GM23338 (cell line): ENCODE results near the gene AFAP1L1. TPM values are rescaled to one million over a fixed set of nuclear protein-coding genes. Genes with fewer than 3 reads are reported as not detected.

Source experiments
- ATAC-seq: fragments of 200-7000 bp; cut with Tn5 transposase; 3 replicates; pipeline ENCODE4 v1.9.1; 2020
- DNase-seq: peaks from one replicate; pipeline ENCODE4 v3.0.0-alpha.2; 2015; ENCODE audit warnings: low spot score
- H2AFZ ChIP-seq: fragments of 200-600 bp; sonication (generic); 2 replicates; pipeline ENCODE4 v1.8.0; 2016; ENCODE audit warnings: antibody characterized with exemption, mild to moderate bottlenecking, moderate library complexity
- H3F3A ChIP-seq: fragments of 200-600 bp; sonication (generic); replicated peaks from 2 replicates; pipeline ENCODE4 v1.8.0; 2017; ENCODE audit warnings: antibody characterized with exemption, mixed run types, low read depth
- H3K27ac ChIP-seq: fragments of 200-600 bp; sonication (generic); 2 replicates; pipeline ENCODE4 v1.6.1; 2016; ENCODE audit warnings: low read depth
- H3K27me3 ChIP-seq: fragments of 200-600 bp; sonication (generic); 2 replicates; pipeline ENCODE4 v1.8.0; 2016; ENCODE audit warnings: mild to moderate bottlenecking, mixed run types, moderate library complexity; ENCODE audit not compliant: insufficient read depth
- H3K36me3 ChIP-seq: fragments of 200-600 bp; sonication (generic); 2 replicates; pipeline ENCODE4 v1.8.0; 2016; ENCODE audit warnings: mild to moderate bottlenecking; ENCODE audit not compliant: insufficient read depth
- H3K4me1 ChIP-seq: fragments of 200-600 bp; sonication (generic); 2 replicates; pipeline ENCODE4 v1.8.0; 2016; ENCODE audit warnings: mild to moderate bottlenecking, moderate library complexity; ENCODE audit not compliant: insufficient read depth
- H3K4me2 ChIP-seq: fragments of 200-600 bp; sonication (generic); 2 replicates; pipeline ENCODE4 v1.7.1; 2017; ENCODE audit warnings: mixed run types
- H3K4me3 ChIP-seq: fragments of 200-600 bp; sonication (generic); 2 replicates; pipeline ENCODE4 v1.6.1; 2016; ENCODE audit warnings: mixed run types
- H3K79me2 ChIP-seq: fragments of 200-600 bp; sonication (generic); replicated peaks from 2 replicates; pipeline ENCODE4 v1.8.0; 2017; ENCODE audit warnings: mild to moderate bottlenecking; ENCODE audit not compliant: insufficient read depth
- H3K9me2 ChIP-seq: fragments of 200-600 bp; sonication (generic); 2 replicates; pipeline ENCODE4 v1.8.0; 2017; ENCODE audit not compliant: insufficient read depth
- H4K20me1 ChIP-seq: fragments of 200-600 bp; sonication (generic); replicated peaks from 2 replicates; pipeline ENCODE4 v1.8.0; 2017; ENCODE audit warnings: mild to moderate bottlenecking; ENCODE audit not compliant: insufficient read depth
- H3K27ac Mint-ChIP-seq: 2 replicates; pipeline ENCODE4 v1.8.0; 2020; ENCODE audit warnings: inconsistent platforms, mild to moderate bottlenecking, moderate library complexity, mixed read lengths
- H3K27me3 Mint-ChIP-seq: 3 replicates; pipeline ENCODE4 v1.8.0; 2022; ENCODE audit warnings: low read depth, mild to moderate bottlenecking, moderate library complexity, mixed read lengths, inconsistent platforms; ENCODE audit not compliant: insufficient read depth, poor library complexity
- H3K36me3 Mint-ChIP-seq: 3 replicates; pipeline ENCODE4 v1.8.0; 2021; ENCODE audit warnings: low read depth, mild to moderate bottlenecking, inconsistent platforms, moderate library complexity, mixed read lengths
- H3K4me1 Mint-ChIP-seq: 3 replicates; pipeline ENCODE4 v1.8.0; 2020; ENCODE audit warnings: mild to moderate bottlenecking, inconsistent platforms, mixed read lengths
- H3K4me3 Mint-ChIP-seq: 3 replicates; pipeline ENCODE4 v1.8.0; 2021; ENCODE audit warnings: moderate library complexity, mild to moderate bottlenecking, inconsistent platforms, mixed read lengths
- H3K9me3 Mint-ChIP-seq: 3 replicates; pipeline ENCODE4 v1.8.0; 2020; ENCODE audit warnings: moderate library complexity, mild to moderate bottlenecking, inconsistent platforms, mixed read lengths
- EZH2phosphoT487 ChIP-seq: fragments of 200-600 bp; sonication (generic); IDR thresholded peaks from one replicate; pipeline ENCODE4 v1.8.1; 2018; ENCODE audit warnings: antibody characterized with exemption; ENCODE audit not compliant: unreplicated experiment
- NANOG ChIP-seq: IDR thresholded peaks from 2 replicates; pipeline ENCODE4 v1.6.1; 2016; ENCODE audit warnings: antibody characterized with exemption, borderline replicate concordance
- STAT1 ChIP-seq: IDR thresholded peaks from one replicate; pipeline ENCODE4 v1.6.1; 2016; ENCODE audit warnings: antibody characterized with exemption; ENCODE audit not compliant: unreplicated experiment
- ZNF114 ChIP-seq: fragments of 250-450 bp; sonication (Bioruptor Pico); IDR thresholded peaks from 2 replicates; pipeline ENCODE4 v1.5.0; 2020; ENCODE audit warnings: mild to moderate bottlenecking, moderate library complexity
- ZNF331 ChIP-seq: fragments of 250-450 bp; sonication (Bioruptor Pico); IDR thresholded peaks from 2 replicates; pipeline ENCODE4 v1.5.0; 2020; ENCODE audit warnings: low read depth, mild to moderate bottlenecking, moderate library complexity
- polyA plus RNA-seq: library from polyadenylated mRNA; unstranded; fragments of >200 nt; fragmentation: Nextera tagmentation; extraction: Ambion mirVana; gene quantifications from 2 replicates; pipeline ENCODE4 v1.2.1, GENCODE V29; 2016
- total RNA-seq: library from RNA; depleted of rRNA; stranded (reverse); fragments of >200 nt; shearing (Covaris generic); gene quantifications from 2 replicates; pipeline ENCODE4 v1.2.3, GENCODE V29; 2014
- TF ChIP-seq, protein P1 (sequence below), 2 experiments: fragments of 200-600 bp in 1 of 2; sonication (generic) in 1 of 2; conservative IDR thresholded peaks; 2 replicates each; pipeline versions ENCODE4 v1.5.1 to v1.6.1; 2016 to 2017; ENCODE audit warnings: antibody characterized with exemption in 2 of 2, low read depth in 2 of 2, mild to moderate bottlenecking in 2 of 2, moderate library complexity in 1 of 2
- TF ChIP-seq, protein P2 (sequence below): IDR thresholded peaks from 2 replicates; pipeline ENCODE4 v1.6.1; 2016; ENCODE audit warnings: antibody characterized with exemption

AFAP1L1 gene
- total and polyA plus RNA-seq, 2 experiments from 2014 or later = 3.2 to 5.7 TPM

DNA sequence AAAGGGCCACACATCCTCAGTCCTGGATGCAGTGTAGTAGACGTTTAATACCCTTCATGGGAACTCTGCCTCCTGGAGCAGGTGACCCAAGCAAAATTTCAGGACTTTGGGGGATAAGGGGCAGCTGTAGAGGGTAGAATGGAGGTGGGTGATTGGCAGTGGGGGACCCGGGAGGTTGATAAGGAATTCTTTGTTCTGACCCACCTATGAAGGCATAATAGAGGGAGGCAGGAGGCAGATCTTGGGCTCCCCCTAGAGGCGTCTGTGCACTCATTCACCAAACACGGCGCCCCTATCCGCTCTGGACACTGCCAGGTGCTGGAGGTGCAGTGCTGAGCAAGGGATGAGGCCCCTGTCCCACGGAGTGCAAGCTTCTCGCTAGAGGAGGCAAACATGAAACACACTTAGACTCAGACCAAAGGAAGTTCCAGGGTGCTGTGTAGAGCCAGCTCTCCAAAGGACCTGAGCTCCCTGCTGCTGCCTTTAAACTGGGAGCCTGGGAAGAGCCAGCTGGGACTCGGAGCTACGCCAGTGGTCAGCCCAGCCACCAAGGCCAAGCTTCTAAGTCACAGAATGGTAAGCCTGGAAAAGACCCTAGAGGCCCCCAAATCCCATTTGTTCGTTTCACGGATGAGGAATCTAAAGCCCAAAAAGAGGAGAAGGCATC, 99.8 kb downstream of the AFAP1L1 start:
- TF ChIP-seq, protein P1, sequence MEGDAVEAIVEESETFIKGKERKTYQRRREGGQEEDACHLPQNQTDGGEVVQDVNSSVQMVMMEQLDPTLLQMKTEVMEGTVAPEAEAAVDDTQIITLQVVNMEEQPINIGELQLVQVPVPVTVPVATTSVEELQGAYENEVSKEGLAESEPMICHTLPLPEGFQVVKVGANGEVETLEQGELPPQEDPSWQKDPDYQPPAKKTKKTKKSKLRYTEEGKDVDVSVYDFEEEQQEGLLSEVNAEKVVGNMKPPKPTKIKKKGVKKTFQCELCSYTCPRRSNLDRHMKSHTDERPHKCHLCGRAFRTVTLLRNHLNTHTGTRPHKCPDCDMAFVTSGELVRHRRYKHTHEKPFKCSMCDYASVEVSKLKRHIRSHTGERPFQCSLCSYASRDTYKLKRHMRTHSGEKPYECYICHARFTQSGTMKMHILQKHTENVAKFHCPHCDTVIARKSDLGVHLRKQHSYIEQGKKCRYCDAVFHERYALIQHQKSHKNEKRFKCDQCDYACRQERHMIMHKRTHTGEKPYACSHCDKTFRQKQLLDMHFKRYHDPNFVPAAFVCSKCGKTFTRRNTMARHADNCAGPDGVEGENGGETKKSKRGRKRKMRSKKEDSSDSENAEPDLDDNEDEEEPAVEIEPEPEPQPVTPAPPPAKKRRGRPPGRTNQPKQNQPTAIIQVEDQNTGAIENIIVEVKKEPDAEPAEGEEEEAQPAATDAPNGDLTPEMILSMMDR (conservative IDR thresholded peaks at IDR 0.05; ENCODE audit: low read depth in 2 of 2) = peak; percentile 71 to 88
- no peak for TF ChIP-seq STAT1
- H3K4me1 Mint-ChIP-seq = peaks cover 26% of the 10 kb centered on the region
- H3K36me3 ChIP-seq = no peaks in the 10 kb centered on the region
- H3K27me3 ChIP-seq = no peaks in the 10 kb centered on the region
- ATAC-seq (peak; percentile 90), DNase-seq (peak; percentile 91)
- H3K9me2 ChIP-seq = no peaks in the 10 kb centered on the region; the same call in 1 of the 2 replicates
- no peak overlapping the region for H3K4me3 ChIP-seq
- no peak overlapping the region for H3K4me3 Mint-ChIP-seq
- no peaks in the 10 kb centered on the region for H3K9me3 Mint-ChIP-seq
- H4K20me1 ChIP-seq = no peaks in the 10 kb centered on the region; the same call in 1 of the 2 replicates
- no peaks in the 10 kb centered on the region for H3K79me2 ChIP-seq
- H3K4me1 ChIP-seq = peaks cover 3% of the 10 kb centered on the region; the same call in 1 of the 2 replicates
- H3K27ac ChIP-seq = no peak overlapping the region
- no peak overlapping the region for H3K4me2 ChIP-seq
- H3K36me3 Mint-ChIP-seq = peaks cover 4% of the 10 kb centered on the region; the same call in 2 of the 3 replicates
- H2AFZ ChIP-seq = peak overlapping the region; percentile 45; the same call in 1 of the 2 replicates
- no peaks in the 10 kb centered on the region for H3F3A ChIP-seq
- peaks cover 9% of the 10 kb centered on the region for H3K27me3 Mint-ChIP-seq
- no peak overlapping the region for H3K27ac Mint-ChIP-seq

DNA sequence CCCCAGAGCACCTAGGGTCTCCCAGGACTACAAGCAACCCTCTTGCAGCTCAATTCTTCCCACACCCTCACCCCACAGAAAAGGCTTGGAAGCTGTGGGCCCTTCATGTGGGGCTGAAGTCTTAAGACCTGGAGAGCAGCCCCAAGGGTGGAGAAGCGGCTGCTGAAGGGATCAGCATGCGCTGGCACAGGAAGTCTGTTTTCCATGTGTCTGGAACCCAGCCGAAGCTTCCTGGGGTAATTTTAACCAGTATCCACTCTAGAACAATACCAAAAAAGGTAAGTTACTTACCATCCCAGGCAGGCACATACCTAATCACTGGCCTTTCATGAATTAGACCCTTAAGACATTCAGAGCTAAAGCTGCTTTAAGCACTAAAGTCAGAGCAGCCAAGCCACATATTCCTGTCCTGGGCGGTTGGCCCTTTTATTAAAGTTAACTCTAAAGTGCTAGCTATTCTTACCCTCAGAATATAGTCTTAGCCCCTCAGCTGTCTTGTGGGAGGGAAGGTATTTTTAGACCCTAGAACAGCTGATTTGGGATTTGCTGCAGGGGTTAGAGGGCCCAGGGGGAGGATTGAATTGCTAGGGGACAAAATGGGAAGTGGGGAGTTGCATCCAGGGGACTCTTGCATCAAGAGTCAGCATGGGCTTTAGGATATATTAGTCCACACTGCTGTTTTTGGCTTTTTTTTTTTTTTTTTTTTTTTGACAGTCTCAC, 100.6 kb downstream of the AFAP1L1 start:
- Mint-ChIP-seq H3K27me3 (peaks cover 9% of the 10 kb centered on the region), H3K27ac (no peak overlapping the region), H3K36me3 (peaks cover 4% of the 10 kb centered on the region; the same call in 2 of the 3 replicates), H3K9me3 (no peaks in the 10 kb centered on the region), H3K4me3 (no peak overlapping the region), H3K4me1 (peaks cover 21% of the 10 kb centered on the region)
- no peak for ATAC-seq
- Histone ChIP-seq H3K79me2 (no peaks in the 10 kb centered on the region), H4K20me1 (no peaks in the 10 kb centered on the region; the same call in 1 of the 2 replicates), H3K27me3 (no peaks in the 10 kb centered on the region), H2AFZ (no peak overlapping the region), H3F3A (no peaks in the 10 kb centered on the region), H3K4me3 (no peak overlapping the region), H3K36me3 (no peaks in the 10 kb centered on the region), H3K4me1 (peaks cover 3% of the 10 kb centered on the region; the same call in 1 of the 2 replicates), H3K4me2 (no peak overlapping the region), H3K27ac (no peak overlapping the region), H3K9me2 (no peaks in the 10 kb centered on the region; the same call in 1 of the 2 replicates)
- no peak for DNase-seq
- no peak for TF ChIP-seq ZNF114
- TF ChIP-seq, protein P1 (conservative IDR thresholded peaks at IDR 0.05; ENCODE audit: low read depth in 2 of 2) = no peak
- TF ChIP-seq STAT1 = no peak
- TF ChIP-seq ZNF331 (CRISPR knock-in tag) = no peak
- TF ChIP-seq, protein P2, sequence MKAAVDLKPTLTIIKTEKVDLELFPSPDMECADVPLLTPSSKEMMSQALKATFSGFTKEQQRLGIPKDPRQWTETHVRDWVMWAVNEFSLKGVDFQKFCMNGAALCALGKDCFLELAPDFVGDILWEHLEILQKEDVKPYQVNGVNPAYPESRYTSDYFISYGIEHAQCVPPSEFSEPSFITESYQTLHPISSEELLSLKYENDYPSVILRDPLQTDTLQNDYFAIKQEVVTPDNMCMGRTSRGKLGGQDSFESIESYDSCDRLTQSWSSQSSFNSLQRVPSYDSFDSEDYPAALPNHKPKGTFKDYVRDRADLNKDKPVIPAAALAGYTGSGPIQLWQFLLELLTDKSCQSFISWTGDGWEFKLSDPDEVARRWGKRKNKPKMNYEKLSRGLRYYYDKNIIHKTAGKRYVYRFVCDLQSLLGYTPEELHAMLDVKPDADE = no peak
- no peak for TF ChIP-seq NANOG
- no peak for TF ChIP-seq EZH2phosphoT487
